GDM1 (cell line): Measurements from ENCODE around the gene LRIT3.
"Not testable (repeated sequence)": the region's sequence is repeated elsewhere in the genome, so short reads cannot be mapped to it uniquely, and the experiment has no call there.

Source experiments
- DNase-seq: peaks from one replicate; lab custom pipeline; 2025; lab: John Stamatoyannopoulos, UW

Gene LRIT3

GRCh38 chr4:109848501-109848900, 594 bp downstream of the LRIT3 start:
- no peak for DNase-seq

DNA sequence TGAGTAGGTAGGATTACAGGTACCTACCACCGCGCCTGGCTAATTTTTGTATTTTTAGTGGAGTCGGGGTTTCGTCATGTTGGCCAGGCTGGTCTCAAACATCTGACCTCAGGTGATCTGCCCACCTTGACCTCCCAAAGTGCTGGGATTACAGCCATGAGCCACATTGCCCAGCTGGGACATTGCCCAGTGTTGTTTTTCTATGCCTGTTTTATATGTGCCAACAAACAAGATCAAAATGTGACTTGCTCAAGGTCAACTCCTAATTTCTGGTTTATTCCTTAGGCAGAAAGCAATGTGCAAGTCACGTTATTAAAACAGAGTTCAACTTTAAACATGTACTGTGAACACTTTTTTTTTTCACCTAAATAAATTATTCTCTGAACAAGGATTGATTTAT, 2.7 kb downstream of the LRIT3 start:
- no peak for DNase-seq

DNA sequence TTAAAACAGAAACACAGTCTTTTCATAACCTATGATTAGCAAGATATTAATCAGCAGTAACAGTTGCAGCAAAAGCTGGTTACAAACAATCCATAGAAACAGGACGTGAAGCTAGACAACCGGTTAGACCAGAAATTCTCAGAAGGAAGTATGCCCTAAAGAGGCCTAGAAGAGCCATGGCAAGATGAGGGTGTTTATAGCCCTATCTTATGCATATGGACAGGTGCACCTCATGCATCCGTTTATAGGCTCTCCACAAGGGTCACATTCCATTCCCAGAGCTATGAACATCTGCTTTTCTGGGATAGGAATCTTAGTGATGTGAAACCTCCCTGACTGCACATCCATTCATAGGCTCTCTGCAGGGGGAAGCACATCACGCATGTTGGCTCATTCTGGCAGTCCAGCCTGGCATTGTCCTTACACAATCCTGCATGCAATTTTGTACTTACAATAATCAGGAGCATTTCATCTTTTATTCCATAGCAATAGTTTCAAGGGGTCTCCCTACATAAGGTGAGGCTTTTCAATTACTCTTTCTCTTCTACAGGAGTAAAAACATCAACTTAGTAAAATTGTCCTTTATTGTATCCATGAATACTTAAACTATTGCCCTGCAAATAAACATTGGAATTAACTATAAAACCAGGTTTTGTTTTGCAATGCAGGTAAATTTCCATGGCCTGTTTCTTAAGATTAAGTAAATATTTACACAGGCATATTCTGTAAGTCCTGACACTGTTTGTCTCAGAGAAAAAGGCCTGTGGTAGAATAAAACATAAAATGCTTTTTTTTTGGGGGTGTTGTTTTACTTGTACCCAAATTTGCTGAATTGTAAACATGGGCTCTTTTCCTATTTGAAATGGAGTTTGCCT, 11.8 kb downstream of the LRIT3 start:
- DNase-seq: not testable (repeated sequence)

DNA sequence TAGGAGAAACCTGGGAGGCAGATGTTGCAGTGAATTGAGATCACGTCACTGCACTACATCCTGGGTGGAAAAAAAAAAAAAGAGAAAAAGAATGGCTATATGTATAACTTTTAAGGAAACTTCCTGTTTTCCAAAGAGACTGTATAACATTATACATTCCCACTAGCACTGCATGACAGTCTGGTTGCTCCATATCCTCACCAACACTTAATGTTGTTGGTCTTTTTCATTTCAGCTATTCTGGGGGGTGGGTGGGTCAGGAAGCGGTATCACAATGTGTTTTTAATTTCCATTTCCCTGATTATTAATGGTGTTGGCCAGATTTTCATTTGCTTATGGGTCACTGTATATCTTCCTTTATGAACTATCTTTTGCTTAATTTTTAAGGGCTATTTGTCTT, 13.4 kb downstream of the LRIT3 start:
- DNase-seq: no peak

DNA sequence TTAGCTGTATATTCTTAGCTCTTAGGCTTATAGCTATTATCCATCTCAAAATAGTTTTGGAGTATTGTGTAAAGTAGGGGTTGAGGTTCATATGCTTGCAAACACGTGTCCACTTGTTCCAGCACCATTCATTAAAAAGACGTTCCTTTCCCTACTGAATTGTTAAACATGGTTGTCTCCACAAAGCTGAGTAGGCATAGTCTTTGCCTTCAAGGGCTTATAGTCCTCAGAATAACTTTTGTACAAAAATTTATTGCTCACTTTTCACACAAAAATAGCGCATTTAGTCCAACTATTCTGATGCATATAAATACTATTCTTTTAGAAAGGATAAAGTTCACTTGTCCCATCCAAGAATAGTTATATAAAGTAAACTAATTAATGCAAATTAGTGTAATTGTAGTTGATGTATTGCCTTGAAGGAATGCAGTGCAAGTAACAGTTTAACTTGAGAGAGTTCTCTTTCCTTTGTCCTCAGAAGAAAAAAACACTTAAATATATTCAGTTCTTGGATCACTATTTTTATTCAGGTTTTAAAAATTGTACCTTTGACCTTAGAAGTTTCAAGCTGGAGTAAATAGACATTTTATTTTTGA, 14.1 kb downstream of the LRIT3 start:
- DNase-seq: no peak

GRCh38 chr4:109864134-109864533, 16.2 kb downstream of the LRIT3 start:
- no peak for DNase-seq

- DNase-seq: no peak
These were observed 22.2 kb downstream of the LRIT3 start for GRCh38 chr4:109870061-109870460.

DNA sequence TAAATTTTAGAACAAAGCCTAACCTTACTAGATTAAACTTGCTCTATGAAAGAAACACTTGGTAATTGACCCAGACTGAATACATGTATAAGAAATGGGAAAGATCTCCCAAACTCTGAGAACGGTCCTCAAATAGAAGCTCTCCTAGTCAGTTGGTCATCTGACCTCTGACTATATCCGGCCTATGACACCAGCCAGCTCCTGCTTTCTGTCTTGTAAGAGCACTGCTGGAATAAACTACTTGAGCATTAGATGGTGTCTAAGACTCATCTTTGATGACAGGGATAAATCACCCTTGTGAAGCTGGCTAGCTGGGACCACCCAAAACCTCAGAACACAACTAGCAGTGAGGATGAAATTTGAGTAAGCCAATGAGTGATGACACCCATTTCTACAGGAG, 24.2 kb downstream of the LRIT3 start:
- no peak for DNase-seq

- no peak for DNase-seq
These were observed 25.2 kb downstream of the LRIT3 start for GRCh38 chr4:109872950-109873656.

GRCh38 chr4:109873791-109874514, 26.0 kb downstream of the LRIT3 start:
- no peak for DNase-seq

DNA sequence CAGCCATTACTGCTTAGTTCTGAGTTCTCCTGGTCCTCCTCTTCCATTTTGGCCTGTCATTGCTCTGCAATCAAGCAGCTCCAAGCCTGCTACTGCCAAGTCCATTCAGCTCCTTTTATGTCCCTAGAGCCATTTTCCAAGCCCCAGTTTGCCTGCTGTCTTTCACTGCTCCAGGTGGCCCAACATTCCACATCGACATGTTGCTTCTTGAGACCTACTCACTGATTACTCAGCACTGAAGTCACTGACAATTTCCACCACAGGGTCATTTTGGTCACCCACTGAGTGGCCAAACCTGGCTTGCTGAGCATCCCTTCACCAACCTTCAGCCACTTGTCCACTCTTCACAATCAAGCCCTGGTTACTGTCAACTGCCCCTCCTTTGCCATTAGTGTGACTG, 27.2 kb downstream of the LRIT3 start:
- no peak for DNase-seq

GRCh38 chr4:109875553-109875952, 27.6 kb downstream of the LRIT3 start:
- DNase-seq: not testable (repeated sequence)

DNA sequence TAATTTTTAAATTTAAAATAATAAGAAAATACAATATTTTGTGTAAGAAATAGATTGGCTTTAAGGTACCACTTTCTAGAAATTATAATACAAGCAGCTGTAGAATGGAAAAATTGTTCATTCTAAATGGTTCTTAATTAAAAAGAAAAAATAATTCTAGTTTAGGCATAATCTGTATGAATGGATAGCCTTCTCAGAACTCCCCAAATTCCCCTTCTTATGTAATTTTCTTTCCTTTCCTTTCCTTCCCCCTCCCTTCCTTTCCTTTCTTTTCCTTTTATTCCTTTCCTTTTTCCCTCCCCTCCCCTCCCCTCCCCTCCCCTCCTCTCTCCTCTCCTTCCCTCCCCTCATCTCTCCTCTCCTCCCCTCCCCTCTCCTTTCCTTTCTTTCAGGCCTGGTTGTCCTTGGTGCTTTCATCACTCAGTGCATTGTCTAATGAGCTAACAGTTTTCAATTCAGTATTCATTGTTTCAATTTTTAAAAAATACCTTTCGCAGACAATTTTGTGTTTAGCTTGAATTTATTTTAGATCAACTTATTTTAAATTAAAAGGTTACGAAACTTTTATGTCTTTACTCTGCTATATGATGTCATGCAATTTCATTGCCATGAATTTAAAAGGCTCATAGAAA, 28.8 kb downstream of the LRIT3 start:
- no peak for DNase-seq

DNA sequence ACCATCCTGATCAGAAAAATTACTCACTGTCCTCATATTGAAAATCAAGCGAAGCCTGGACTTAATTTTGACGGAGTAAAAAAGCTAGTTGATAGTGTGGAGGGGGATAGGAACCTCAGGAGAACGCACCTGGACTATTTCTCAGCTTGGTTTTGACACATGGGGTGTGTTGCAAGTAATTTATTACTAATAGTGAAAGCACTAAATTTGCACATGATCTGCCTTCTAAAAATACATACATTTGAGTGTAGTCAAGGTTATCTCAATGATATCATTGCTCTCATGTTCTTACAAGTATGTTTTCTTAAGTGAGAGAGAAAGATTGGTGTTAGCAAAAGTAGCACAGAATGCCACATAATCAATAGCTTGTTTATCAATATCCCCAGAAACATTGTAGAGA, 29.5 kb downstream of the LRIT3 start:
- no peak for DNase-seq

GRCh38 chr4:109878355-109878754, 30.4 kb downstream of the LRIT3 start:
- DNase-seq: no peak

DNA sequence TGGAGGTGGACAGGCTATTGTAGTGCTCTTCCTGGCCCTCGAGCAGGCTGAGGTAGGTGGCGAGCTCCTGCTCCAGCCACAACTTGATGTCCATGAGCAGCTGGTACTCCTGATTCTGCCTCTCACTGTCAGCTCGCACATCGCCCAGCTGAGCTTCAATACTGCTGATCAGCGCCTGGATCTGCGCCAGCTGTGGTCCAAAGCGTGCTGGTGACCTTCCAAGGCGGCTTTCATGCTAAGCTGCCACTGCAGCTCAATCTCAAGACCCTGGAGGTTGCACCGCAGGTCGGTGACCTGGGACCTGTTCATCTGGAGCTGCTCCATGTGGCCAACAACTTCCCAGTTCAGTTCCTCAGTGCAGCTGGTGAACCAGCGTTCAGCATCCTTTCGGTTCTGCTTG, 31.2 kb downstream of the LRIT3 start:
- DNase-seq: no peak

- DNase-seq: no peak
These were observed 31.9 kb downstream of the LRIT3 start for GRCh38 chr4:109879636-109880314.

DNA sequence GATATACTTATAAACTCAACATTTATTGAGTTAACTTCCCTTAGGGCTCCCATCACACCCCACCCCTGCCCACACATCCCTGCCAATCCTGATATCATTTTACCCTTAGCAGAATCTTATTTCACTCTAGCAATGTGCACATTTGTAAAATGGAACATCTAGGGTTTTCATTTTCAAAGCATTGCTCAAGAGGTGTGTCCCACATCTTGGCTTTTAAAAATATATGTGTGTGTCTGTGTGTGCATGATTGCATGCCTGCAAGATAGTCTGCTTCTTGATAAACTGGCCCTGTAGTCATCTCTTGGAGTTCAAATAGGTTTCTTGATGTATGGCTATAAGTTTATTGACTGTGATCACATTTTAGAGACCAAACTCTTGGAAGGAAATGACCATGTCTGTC, 38.4 kb downstream of the LRIT3 start:
- no peak for DNase-seq

DNA sequence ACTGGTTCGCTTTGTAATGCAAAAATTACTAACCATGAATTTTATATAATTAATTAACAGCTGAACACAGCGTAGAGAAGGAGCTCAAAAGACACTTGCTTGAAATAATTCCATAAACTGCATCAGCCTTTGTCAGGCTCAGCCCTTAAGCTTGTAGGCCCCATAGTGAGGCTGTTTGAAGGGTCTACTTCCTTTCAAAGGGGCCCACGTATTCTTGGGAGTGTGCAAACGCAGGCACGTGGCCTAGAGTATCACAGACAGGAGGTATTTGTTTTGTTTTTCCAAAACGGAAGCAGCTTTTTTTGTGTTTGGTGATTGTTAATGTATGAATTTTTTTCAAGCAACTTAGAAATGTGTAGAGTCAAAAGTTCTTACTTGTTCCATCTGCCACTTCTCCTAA, 39.2 kb downstream of the LRIT3 start:
- no peak for DNase-seq

DNA sequence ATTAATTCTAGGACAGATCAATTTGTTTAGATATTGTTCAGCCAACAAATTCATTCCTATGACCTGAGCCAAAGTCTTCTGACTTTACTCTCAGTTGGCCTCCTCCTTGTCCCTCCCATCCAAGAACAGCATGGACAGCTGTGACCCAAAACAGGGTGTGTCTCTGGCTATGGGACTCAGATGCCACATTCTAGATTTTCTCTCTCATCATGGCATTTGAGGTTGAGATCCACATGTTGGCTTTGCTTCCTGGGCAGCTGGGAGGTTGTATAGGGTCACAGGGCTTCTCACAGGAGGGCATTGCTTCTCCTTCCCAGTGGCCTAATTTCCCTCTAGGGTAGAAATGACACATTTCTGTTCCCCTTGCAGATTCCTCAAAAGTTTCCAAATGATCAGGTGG, 42.2 kb downstream of the LRIT3 start:
- DNase-seq: no peak

DNA sequence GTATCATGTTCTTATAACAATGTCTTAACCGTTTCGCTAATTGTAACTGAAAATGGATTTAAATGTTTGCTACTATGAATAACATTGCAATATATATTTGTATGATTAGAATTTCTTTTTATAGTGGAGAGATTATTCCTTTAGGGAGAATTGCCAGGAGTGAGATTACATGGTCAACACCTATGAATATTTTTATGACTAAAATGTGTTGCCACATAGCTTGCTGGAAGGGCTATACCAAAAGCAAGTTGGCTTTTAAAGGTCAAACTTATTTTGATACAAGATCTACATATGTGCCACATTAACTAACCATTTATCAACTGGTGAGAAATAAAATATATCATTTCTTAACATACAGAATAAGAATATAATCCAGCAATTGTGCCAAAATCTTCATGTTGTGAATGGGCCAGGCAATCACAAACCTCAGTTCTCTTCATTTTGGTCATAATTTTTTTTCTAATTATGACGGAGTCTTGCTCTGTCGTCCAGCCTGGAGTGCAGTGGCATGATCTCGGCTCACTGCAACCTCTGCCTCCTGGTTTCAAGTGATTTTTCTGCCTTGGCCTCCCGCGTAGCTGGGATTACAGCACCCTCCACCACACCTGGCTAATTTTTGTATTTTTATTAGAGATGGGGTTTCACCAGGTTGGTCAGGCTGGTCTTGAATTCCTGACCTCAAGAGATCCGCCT, 54.8 kb downstream of the LRIT3 start:
- DNase-seq: no peak
